ENCODE data around the gene PTP4A1.
A peak's percentile ranks its signal among the peaks of the same experiment; 100 is the strongest.

The PTP4A1 gene

DNA sequence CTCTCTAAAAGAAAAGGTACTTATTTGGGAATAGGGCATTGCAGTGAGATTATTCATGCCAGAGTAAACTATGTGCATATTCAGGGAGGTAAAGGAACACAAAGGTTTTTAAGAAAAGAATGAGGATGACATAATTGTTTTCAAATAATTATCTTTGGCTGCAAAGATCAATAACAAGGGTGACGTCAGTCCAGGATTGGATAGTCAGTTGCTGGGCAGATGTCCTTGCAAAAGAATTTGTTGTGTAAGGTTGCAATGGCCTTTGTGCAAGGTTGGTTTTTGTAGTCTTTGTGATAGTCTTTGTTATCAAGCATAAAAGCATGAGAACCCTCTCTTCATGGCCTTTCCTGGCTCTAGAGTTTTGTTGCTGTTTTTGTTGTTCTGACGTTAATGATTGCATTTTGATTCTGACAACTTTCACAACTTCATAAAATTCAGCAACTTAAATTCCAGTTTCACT lies 17.7 kb downstream of the PTP4A1 start:
- no peak for DNase-seq
- Mint-ChIP-seq H3K27me3 (ENCODE audit: low read depth, poor library complexity) (peaks cover 5% of the 10 kb centered on the region), H3K36me3 (ENCODE audit: low read depth) (no peaks in the 10 kb centered on the region), H3K4me3 (no peak overlapping the region), H3K4me1 (no peaks in the 10 kb centered on the region), H3K9me3 (no peaks in the 10 kb centered on the region), H3K27ac (no peak overlapping the region)
- TF ChIP-seq, protein P1, sequence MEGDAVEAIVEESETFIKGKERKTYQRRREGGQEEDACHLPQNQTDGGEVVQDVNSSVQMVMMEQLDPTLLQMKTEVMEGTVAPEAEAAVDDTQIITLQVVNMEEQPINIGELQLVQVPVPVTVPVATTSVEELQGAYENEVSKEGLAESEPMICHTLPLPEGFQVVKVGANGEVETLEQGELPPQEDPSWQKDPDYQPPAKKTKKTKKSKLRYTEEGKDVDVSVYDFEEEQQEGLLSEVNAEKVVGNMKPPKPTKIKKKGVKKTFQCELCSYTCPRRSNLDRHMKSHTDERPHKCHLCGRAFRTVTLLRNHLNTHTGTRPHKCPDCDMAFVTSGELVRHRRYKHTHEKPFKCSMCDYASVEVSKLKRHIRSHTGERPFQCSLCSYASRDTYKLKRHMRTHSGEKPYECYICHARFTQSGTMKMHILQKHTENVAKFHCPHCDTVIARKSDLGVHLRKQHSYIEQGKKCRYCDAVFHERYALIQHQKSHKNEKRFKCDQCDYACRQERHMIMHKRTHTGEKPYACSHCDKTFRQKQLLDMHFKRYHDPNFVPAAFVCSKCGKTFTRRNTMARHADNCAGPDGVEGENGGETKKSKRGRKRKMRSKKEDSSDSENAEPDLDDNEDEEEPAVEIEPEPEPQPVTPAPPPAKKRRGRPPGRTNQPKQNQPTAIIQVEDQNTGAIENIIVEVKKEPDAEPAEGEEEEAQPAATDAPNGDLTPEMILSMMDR (IDR thresholded peaks at IDR 0.05) = no peak

DNA sequence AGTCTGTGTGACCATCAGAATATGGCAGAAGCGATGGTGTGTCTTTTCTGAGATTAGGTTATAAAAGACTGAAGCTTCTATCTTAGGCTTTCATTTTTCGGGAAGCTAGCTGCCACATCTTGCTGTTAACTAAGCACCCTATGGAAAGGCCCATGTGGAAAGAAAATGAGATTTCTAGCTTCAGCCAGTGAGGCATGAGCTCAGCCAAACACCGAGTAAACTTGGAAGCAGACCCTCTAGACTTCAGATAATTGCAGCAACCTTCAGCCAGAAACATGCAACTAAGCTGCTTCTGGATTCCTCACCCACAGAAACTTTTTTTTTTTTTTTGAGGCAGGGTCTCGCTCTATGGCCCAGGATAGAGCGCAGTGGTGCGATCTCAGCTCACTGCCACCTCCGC lies 20.6 kb downstream of the PTP4A1 start:
- Mint-ChIP-seq H3K9me3 (no peaks in the 10 kb centered on the region), H3K4me3 (no peak overlapping the region), H3K4me1 (peaks cover 3% of the 10 kb centered on the region), H3K27me3 (ENCODE audit: low read depth, poor library complexity) (peaks cover 5% of the 10 kb centered on the region), H3K36me3 (ENCODE audit: low read depth) (no peaks in the 10 kb centered on the region), H3K27ac (no peak overlapping the region)
- TF ChIP-seq, protein P1 (IDR thresholded peaks at IDR 0.05) = no peak
- no peak for DNase-seq

DNA sequence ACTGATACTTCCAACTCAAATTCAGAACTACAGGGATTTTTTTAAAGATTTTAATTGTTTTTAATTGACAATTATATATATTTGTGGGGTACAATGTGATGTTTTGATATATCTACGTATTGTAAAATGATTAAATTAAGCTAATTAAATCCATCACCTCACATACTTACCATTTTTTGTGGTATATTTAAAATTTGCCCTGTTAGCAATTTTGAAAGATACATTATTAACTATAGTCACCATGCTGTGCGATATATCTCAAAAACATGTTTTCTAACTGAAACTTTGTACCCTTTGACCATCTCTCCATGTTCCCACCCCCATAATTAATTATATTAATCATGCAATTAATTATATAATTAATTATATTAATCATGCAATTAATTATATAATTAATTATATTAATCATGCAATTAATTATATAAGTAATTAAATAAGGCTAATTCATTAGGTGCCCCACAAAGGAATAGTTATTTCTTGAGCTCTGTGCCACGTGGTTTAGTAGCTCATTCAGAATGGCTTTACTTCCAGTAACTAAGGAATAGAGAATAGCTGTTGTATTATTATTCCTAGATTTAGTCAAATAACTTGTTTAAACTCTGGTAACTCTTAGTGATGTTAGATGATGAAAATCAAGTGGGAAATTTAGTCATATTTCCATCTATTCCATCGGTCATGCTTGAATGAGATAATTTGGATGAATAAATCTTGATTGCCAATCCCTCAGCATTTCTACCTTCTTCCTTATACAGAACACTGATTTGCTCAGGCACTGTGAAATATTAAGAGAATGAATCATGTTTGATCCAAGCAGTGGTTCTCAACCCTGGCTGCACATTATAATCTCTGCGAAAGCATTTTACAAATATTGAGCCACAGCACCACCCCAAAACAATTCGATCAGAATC lies 25.1 kb downstream of the PTP4A1 start:
- no peak for DNase-seq
- Mint-ChIP-seq H3K4me1 (peaks cover 8% of the 10 kb centered on the region), H3K9me3 (no peaks in the 10 kb centered on the region), H3K27ac (no peak overlapping the region), H3K36me3 (ENCODE audit: low read depth) (no peaks in the 10 kb centered on the region), H3K4me3 (peak overlapping the region; percentile 99), H3K27me3 (ENCODE audit: low read depth, poor library complexity) (peaks cover 4% of the 10 kb centered on the region)
- TF ChIP-seq, protein P1 (IDR thresholded peaks at IDR 0.05) = no peak

DNA sequence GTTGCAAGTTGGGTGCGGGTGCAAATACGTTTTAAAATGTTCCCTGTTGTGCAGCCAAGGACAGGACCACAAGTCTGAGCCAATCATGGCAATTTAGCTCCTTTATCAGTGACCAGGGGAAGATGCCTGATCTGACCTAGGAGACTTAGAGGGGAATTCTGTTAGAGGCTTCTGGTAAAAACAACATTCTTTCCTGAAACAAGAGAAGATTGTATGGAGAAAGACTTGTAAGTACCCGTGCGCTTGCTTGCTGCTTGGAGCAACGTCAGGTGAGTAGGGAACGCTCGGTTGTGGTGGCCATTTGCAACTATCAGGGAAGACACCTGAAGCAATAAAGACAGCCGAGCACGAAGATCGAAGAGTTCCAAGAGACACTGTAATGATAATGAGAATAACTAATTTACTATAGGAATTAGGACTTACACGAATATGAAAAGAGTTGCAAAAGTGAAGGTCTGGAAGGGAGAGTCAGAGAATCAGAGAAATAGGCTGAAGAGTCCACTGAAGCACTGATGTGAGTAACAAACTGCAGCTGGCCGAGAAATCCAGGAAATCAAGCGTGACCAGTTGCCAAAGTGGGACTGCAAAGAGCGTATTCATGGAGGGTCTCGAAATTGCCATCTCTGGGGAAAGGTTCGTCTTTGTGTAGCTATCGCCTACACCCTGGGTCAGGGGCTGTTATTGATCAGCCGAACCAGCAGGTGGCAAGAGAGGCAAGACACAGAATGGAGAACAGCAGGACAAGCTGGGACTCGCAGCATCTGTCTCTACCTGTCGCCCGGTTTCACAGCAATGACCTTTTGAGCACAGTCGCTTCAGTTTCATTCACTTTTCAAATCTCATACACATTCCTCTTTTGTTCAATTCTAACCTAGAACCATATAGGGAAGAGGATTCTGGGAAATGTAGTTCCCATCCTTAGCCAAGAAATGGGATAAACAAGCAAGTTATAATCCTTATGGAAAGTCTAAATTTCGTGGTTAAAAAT lies 26.1 kb downstream of the PTP4A1 start:
- no peaks in the 10 kb centered on the region for H3K9me3 Mint-ChIP-seq
- H3K27ac Mint-ChIP-seq = no peak overlapping the region
- no peaks in the 10 kb centered on the region for H3K36me3 Mint-ChIP-seq (ENCODE audit: low read depth)

DNA sequence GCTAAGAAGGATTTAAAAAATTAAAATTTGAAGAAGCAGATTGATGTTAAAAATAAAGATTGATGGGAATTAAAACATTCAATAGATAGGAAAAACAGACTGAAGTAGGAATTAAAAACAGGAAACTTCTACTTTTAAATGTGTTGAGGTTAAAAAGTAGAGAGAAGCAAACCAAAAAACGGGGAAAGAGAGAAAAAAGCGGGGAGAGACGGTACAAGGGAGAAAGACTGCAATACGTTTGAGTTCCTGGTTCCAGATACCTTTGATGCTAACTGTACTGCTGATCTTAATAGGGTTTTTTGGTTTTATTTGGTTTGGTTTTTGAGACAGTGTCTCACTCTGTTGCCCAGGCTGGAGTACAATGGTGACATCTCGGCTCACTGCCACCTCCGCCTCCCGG lies 27.0 kb downstream of the PTP4A1 start:
- Mint-ChIP-seq H3K27ac (no peak overlapping the region), H3K4me3 (peak overlapping the region; percentile 99), H3K27me3 (ENCODE audit: low read depth, poor library complexity) (peaks cover 4% of the 10 kb centered on the region), H3K4me1 (peaks cover 8% of the 10 kb centered on the region), H3K9me3 (no peaks in the 10 kb centered on the region), H3K36me3 (ENCODE audit: low read depth) (no peaks in the 10 kb centered on the region)
- no peak for DNase-seq
- TF ChIP-seq, protein P1 (IDR thresholded peaks at IDR 0.05) = no peak

More for the DNA sequence above, 26.1 kb downstream of the PTP4A1 start:
- TF ChIP-seq, protein P1 (IDR thresholded peaks at IDR 0.05) = peak; percentile 78
- Mint-ChIP-seq H3K4me3 (peak overlapping the region; percentile 99), H3K27me3 (ENCODE audit: low read depth, poor library complexity) (peaks cover 4% of the 10 kb centered on the region), H3K4me1 (peaks cover 8% of the 10 kb centered on the region)
- peak; percentile 68 for DNase-seq

Measured in nephron progenitor cell (in vitro differentiated cells).